Measurements from ENCODE around the gene TRPC4.
A peak's percentile ranks its signal among the peaks of the same experiment; 100 is the strongest.

The TRPC4 gene

DNA sequence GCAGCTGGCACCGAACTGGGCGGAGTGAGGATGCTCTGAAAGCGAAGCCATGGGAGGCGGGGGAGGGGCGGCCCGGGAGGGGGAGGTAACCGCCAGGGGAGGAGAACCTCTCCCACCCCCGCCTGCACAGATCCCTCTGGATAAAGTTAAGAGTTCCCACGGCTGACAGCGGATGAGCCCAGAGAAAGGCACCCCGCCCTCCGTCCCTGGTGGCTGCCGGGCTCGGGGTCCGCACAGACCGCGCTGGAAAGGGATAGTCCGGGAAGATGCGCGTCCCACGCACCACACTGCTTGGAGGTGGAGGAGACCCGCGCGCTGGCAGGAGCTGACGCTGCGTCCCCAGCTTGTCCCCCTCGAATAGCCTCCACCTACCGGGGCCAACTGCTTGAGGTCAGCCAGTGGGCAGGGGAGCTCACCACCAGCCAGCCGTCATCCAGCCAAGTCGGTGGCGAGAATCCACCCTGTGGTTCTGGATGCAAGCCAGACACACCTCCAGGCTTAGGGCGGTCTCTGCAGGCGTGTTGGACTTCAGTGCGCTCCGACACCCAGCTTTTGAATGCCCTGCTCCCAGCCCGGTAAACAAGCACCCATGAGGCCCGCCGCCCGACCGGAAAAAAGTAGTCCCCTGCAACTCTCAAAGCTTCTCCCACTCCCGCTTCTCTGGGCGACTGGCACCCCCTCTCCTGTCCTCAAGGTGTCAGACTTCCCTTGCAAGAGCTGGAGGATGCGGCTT is at the start of gene TRPC4:
TRPC4 (minus strand) TSS at position 17 of the 733 bp plus-strand sequence. CDS start 86,439 bp downstream, outside the sequence.
- no peaks in the 10 kb centered on the region for H3K36me3 Mint-ChIP-seq
- peaks cover 29% of the 10 kb centered on the region for H3K27me3 Mint-ChIP-seq
- H3K9me3 Mint-ChIP-seq (ENCODE audit: low read depth), result peaks cover 4% of the 10 kb centered on the region
- peak within 1 kb of the TSS; percentile 54 for H3K4me3 Mint-ChIP-seq
- H3K4me1 Mint-ChIP-seq (ENCODE audit: low read depth), result peaks cover 9% of the 10 kb centered on the region
- no peak within 1 kb of the TSS for H3K27ac Mint-ChIP-seq

DNA sequence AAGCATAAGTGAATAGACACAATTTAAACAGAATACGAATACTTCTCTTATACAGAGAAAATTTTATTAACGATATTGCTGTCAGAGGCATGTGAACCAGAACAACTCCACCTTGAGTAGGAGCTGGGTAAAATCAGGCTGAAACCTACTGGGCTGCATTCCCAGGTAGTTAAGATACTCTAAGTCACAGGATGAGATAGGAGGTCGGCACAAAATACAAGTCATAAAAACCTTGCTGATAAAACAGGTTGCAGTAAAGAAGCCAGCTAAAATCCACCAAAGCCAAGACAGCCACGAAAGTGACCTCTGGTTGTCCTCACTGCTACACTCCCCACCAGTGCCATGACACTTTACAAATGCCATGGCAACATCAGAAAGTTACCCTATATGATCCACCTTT is 49.2 kb upstream of the TRPC4 start:
- Mint-ChIP-seq H3K4me3 (no peak overlapping the region), H3K9me3 (ENCODE audit: low read depth) (no peaks in the 10 kb centered on the region), H3K27me3 (no peaks in the 10 kb centered on the region), H3K36me3 (no peaks in the 10 kb centered on the region), H3K4me1 (ENCODE audit: low read depth) (no peaks in the 10 kb centered on the region), H3K27ac (no peak overlapping the region)

DNA sequence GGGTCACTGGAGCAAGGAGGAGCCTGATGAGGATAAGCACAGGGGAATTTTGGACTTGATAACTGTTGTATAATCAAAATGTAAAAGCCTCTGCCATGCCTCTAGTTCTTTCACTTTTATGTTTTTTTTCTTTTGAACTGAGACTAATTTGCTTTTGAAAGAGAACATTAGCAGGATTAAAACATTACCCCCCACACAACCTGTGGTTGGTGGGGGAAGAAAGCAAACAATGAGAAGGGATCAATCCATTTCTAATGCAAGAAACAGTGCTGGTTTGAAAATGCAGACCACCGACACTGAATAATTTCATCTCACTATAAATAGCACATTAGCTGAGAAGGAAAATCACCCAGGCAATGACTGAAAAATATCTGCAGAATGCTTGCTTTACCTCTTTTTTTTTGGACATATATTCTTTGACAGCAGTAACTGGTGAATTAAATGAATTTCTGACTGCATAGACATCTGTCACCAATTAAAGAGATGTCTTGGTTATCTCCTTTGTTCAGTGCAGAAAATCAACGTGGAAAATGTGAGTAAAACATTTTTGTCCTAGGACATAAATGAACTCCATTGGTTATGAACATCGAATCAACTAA is 48.6 kb upstream of the TRPC4 start:
- Mint-ChIP-seq H3K36me3 (no peaks in the 10 kb centered on the region), H3K27ac (no peak overlapping the region), H3K4me1 (ENCODE audit: low read depth) (no peaks in the 10 kb centered on the region), H3K4me3 (no peak overlapping the region), H3K9me3 (ENCODE audit: low read depth) (no peaks in the 10 kb centered on the region), H3K27me3 (no peaks in the 10 kb centered on the region)

- no peak overlapping the region for H3K27ac Mint-ChIP-seq
- no peaks in the 10 kb centered on the region for H3K4me1 Mint-ChIP-seq (ENCODE audit: low read depth)
- no peaks in the 10 kb centered on the region for H3K27me3 Mint-ChIP-seq
- no peak overlapping the region for H3K4me3 Mint-ChIP-seq
- no peaks in the 10 kb centered on the region for H3K9me3 Mint-ChIP-seq (ENCODE audit: low read depth)
- H3K36me3 Mint-ChIP-seq, result no peaks in the 10 kb centered on the region
Measured at GRCh38 chr13:37914781-37915391, 45.3 kb upstream of the TRPC4 start.

- no peak overlapping the region for H3K4me3 Mint-ChIP-seq
- no peak overlapping the region for H3K27ac Mint-ChIP-seq
- no peaks in the 10 kb centered on the region for H3K36me3 Mint-ChIP-seq
- no peaks in the 10 kb centered on the region for H3K9me3 Mint-ChIP-seq (ENCODE audit: low read depth)
- no peaks in the 10 kb centered on the region for H3K4me1 Mint-ChIP-seq (ENCODE audit: low read depth)
- H3K27me3 Mint-ChIP-seq, result no peaks in the 10 kb centered on the region
Measured at GRCh38 chr13:37910790-37911189, 41.2 kb upstream of the TRPC4 start.

GRCh38 chr13:37906880-37907279 is 37.3 kb upstream of the TRPC4 start:
- Mint-ChIP-seq H3K4me3 (no peak overlapping the region), H3K9me3 (ENCODE audit: low read depth) (no peaks in the 10 kb centered on the region), H3K36me3 (no peaks in the 10 kb centered on the region), H3K27ac (no peak overlapping the region), H3K27me3 (no peaks in the 10 kb centered on the region), H3K4me1 (ENCODE audit: low read depth) (no peaks in the 10 kb centered on the region)

DNA sequence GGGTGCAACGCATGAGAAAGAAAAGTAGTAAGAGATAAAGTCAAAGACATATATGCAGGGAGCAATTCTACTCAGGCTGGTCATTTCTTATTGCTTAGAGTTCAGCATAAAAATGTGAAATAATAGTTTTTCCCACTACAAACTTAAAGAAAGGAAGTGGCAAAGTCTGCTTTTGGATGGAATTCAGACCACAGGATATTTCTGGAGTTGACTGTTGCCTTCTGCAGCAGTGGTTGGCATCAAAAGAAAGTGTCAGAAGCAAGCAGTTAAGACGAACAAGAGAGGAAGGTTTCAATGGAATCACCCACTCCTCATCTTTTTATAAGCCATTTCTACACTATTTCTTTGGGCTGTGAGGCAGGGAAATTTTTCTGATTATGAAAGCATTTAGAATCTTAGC is 36.2 kb upstream of the TRPC4 start:
- H3K4me1 Mint-ChIP-seq (ENCODE audit: low read depth), result no peaks in the 10 kb centered on the region
- H3K36me3 Mint-ChIP-seq, result no peaks in the 10 kb centered on the region
- no peaks in the 10 kb centered on the region for H3K27me3 Mint-ChIP-seq
- H3K9me3 Mint-ChIP-seq (ENCODE audit: low read depth), result peaks cover 2% of the 10 kb centered on the region
- H3K4me3 Mint-ChIP-seq, result no peak overlapping the region
- H3K27ac Mint-ChIP-seq, result no peak overlapping the region

GRCh38 chr13:37899753-37900152 is 30.2 kb upstream of the TRPC4 start:
- H3K27me3 Mint-ChIP-seq, result no peaks in the 10 kb centered on the region
- no peak overlapping the region for H3K4me3 Mint-ChIP-seq
- H3K27ac Mint-ChIP-seq, result no peak overlapping the region
- peaks cover 8% of the 10 kb centered on the region for H3K9me3 Mint-ChIP-seq (ENCODE audit: low read depth)
- no peaks in the 10 kb centered on the region for H3K36me3 Mint-ChIP-seq
- H3K4me1 Mint-ChIP-seq (ENCODE audit: low read depth), result no peaks in the 10 kb centered on the region

DNA sequence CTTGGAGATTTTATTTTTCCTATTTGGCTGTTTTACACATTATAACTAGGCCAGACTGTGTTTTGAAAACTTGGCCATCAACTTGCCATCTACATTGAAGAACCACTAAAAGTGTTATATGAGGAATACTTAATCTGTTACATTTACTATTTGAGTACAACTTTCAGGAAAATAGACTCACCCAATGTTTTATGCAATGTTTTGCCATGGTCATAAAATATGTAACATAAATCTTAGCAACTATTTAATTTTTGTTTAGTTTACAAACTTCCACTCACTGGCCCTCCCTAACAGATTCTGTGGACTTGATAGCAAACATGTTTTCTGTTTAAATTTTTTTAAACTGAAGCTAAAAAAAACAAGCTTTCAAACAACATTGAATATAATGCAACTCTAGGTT is 23.7 kb upstream of the TRPC4 start:
- peaks cover 9% of the 10 kb centered on the region for H3K9me3 Mint-ChIP-seq (ENCODE audit: low read depth)
- H3K4me1 Mint-ChIP-seq (ENCODE audit: low read depth), result no peaks in the 10 kb centered on the region
- no peaks in the 10 kb centered on the region for H3K36me3 Mint-ChIP-seq
- H3K27ac Mint-ChIP-seq, result no peak overlapping the region
- no peaks in the 10 kb centered on the region for H3K27me3 Mint-ChIP-seq
- H3K4me3 Mint-ChIP-seq, result no peak overlapping the region

DNA sequence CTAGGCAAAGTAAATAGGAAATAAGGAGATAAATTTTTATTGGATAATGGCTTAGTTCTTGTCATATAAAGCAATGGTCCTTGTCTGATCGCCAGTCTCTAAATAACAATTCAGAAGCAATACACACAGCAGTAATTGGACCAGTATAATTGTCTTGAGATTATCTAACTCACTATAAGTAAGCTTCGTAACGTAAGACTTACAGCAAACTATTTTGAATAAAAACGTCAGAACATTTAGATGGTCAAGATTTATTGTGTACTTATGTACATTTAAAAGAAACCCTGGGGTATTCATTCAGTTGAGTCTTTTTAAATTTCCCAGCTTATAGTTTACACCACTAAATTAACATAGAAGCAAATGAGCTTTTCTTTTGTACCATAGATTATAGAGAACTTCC is 20.2 kb upstream of the TRPC4 start:
- Mint-ChIP-seq H3K4me1 (ENCODE audit: low read depth) (no peaks in the 10 kb centered on the region), H3K4me3 (no peak overlapping the region), H3K9me3 (ENCODE audit: low read depth) (peaks cover 9% of the 10 kb centered on the region), H3K36me3 (no peaks in the 10 kb centered on the region), H3K27me3 (no peaks in the 10 kb centered on the region), H3K27ac (no peak overlapping the region)

- H3K4me1 Mint-ChIP-seq (ENCODE audit: low read depth), result no peaks in the 10 kb centered on the region
- no peaks in the 10 kb centered on the region for H3K36me3 Mint-ChIP-seq
- H3K27me3 Mint-ChIP-seq, result no peaks in the 10 kb centered on the region
- H3K4me3 Mint-ChIP-seq, result no peak overlapping the region
- no peak overlapping the region for H3K27ac Mint-ChIP-seq
- peaks cover 9% of the 10 kb centered on the region for H3K9me3 Mint-ChIP-seq (ENCODE audit: low read depth)
Measured at GRCh38 chr13:37889102-37889501, 19.5 kb upstream of the TRPC4 start.

DNA sequence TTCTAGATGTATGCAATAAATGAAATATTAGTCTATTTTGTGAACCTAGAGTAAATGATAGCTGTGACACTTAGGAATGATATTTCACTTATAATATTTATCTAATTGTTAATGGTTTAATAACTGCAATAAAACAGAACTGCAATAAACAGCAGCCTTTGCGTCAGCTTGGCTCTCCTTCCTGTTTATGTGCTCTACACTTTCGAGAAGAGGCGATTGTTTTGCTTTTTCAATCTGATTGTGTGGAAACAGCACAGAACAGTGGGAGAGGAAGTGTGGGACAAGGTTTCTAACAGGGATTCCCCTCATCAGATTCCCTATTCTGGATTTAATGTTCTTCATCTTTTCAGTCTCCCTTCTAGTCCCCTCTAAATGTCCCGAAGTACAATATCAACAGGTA is 17.3 kb upstream of the TRPC4 start:
- peaks cover 8% of the 10 kb centered on the region for H3K9me3 Mint-ChIP-seq (ENCODE audit: low read depth)

DNA sequence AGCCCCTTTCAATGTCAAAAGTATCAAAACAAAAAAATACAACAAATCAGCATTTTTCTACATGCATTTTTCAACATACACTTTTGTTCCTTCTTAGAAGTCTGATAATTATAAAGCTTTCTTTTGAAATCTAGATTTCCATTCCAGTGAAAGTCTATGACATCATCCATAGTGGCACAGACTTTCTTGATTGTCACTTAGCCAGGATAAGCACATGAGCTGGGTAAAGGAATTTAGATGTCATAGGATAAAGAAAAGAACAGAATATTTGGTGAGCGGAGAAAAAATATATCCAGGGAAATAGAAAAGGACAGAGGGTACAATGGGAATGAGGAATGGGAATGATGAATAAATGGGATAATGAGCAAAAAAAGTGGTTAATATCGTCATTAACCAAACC is 15.1 kb upstream of the TRPC4 start:
- H3K4me1 Mint-ChIP-seq (ENCODE audit: low read depth), result no peaks in the 10 kb centered on the region
- H3K4me3 Mint-ChIP-seq, result no peak overlapping the region
- H3K9me3 Mint-ChIP-seq (ENCODE audit: low read depth), result no peaks in the 10 kb centered on the region
- no peaks in the 10 kb centered on the region for H3K27me3 Mint-ChIP-seq
- H3K36me3 Mint-ChIP-seq, result no peaks in the 10 kb centered on the region
- no peak overlapping the region for H3K27ac Mint-ChIP-seq

More for the DNA sequence above, 17.3 kb upstream of the TRPC4 start:
- H3K4me1 Mint-ChIP-seq (ENCODE audit: low read depth), result no peaks in the 10 kb centered on the region
- no peak overlapping the region for H3K27ac Mint-ChIP-seq
- no peaks in the 10 kb centered on the region for H3K27me3 Mint-ChIP-seq
- no peak overlapping the region for H3K4me3 Mint-ChIP-seq
- no peaks in the 10 kb centered on the region for H3K36me3 Mint-ChIP-seq

DNA sequence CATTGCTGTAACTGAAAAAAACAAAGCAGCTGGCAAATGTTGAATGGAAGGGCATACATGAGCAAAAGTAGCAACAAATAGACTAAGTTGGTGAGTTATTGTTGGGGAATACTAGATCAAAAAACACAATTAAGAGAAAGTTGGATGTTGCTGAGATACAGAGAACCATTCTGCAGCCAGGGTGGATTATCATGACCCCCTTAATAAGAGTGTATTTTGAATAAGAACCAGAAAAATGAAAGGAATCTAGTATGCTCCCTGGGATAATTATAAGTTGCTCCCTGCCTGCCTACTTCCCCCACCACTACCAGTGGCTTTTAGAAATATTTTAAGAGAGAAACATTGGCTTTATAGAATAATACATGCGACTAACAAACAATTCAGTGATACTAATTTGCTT is 14.5 kb upstream of the TRPC4 start:
- no peaks in the 10 kb centered on the region for H3K36me3 Mint-ChIP-seq
- H3K27ac Mint-ChIP-seq, result no peak overlapping the region
- no peaks in the 10 kb centered on the region for H3K27me3 Mint-ChIP-seq
- no peaks in the 10 kb centered on the region for H3K4me1 Mint-ChIP-seq (ENCODE audit: low read depth)
- H3K4me3 Mint-ChIP-seq, result no peak overlapping the region
- H3K9me3 Mint-ChIP-seq (ENCODE audit: low read depth), result no peaks in the 10 kb centered on the region

- no peaks in the 10 kb centered on the region for H3K4me1 Mint-ChIP-seq (ENCODE audit: low read depth)
- no peak overlapping the region for H3K27ac Mint-ChIP-seq
- H3K36me3 Mint-ChIP-seq, result no peaks in the 10 kb centered on the region
- no peak overlapping the region for H3K4me3 Mint-ChIP-seq
- peaks cover 4% of the 10 kb centered on the region for H3K27me3 Mint-ChIP-seq
- H3K9me3 Mint-ChIP-seq (ENCODE audit: low read depth), result peaks cover 4% of the 10 kb centered on the region
Measured at GRCh38 chr13:37878921-37879320, 9.3 kb upstream of the TRPC4 start.
